ENCODE results near the gene SRSF9.

SRSF9 gene

DNA sequence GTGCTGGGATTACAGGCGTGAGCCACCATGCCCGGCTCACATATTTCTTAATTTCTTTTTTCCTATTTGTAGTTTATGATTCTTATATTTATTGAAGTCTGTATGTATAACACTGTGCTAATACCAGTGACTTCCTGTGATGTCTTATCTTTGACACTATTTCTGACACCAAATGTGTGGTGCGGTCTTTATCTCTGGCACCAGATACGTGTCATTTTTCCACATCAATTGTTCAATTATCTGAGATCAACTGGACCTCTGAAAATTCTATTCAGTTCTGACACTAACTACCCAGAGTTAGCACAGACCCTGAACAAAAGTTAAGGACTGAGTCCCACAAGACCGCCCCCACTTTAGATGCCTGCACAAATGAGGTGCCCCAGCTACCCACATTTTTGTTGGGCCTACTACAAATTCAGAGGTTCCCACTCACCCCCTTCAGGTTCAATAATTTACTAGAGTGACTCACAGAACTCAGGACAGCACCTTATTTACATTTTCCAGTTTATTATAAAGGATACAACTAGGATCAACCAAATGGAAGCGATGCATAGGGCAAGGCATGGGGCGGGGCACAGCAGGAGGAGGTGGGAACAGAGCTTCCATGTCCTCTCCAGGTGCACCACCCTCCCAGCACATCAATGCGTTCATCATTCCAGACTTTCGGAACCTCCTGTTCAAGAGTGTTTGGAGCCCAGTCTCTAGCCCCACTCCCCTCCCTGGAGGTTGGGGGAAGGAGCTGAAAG is 11.6 kb upstream of the SRSF9 start:
- H3K4me3 ChIP-seq (ENCODE audit: control insufficient read depth, low read depth, low read length): no peak overlapping the region
- TF ChIP-seq, protein P1, sequence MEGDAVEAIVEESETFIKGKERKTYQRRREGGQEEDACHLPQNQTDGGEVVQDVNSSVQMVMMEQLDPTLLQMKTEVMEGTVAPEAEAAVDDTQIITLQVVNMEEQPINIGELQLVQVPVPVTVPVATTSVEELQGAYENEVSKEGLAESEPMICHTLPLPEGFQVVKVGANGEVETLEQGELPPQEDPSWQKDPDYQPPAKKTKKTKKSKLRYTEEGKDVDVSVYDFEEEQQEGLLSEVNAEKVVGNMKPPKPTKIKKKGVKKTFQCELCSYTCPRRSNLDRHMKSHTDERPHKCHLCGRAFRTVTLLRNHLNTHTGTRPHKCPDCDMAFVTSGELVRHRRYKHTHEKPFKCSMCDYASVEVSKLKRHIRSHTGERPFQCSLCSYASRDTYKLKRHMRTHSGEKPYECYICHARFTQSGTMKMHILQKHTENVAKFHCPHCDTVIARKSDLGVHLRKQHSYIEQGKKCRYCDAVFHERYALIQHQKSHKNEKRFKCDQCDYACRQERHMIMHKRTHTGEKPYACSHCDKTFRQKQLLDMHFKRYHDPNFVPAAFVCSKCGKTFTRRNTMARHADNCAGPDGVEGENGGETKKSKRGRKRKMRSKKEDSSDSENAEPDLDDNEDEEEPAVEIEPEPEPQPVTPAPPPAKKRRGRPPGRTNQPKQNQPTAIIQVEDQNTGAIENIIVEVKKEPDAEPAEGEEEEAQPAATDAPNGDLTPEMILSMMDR (IDR thresholded peaks at IDR 0.05; ENCODE audit: control insufficient read depth, insufficient read depth, low read depth, low read length, missing control alignments): no peak
- DNase-seq (ENCODE audit: low read depth): no peak

DNA sequence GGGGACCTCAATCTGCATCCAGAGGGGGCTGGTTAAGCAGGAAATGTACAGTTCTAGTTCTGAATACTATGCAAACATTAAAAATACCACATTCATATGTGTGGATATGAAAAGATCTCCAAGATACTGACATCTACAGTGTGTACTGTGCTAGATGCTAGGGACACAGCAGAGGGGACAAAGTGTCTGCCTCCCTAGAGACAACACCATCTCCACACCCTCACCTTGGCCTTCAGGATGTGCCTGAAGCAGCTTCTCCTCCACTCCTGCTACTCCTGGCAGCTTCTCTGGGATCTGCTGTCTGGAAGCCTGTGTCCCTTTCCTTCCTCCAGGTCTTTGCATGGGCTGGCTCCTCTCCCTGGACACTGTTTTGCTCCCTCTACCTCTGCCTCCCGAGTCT is 10.7 kb upstream of the SRSF9 start:
- H3K4me3 ChIP-seq (ENCODE audit: control insufficient read depth, low read depth, low read length): no peak overlapping the region
- DNase-seq (ENCODE audit: low read depth): no peak
- TF ChIP-seq, protein P1 (IDR thresholded peaks at IDR 0.05; ENCODE audit: control insufficient read depth, insufficient read depth, low read depth, low read length, missing control alignments): no peak

DNA sequence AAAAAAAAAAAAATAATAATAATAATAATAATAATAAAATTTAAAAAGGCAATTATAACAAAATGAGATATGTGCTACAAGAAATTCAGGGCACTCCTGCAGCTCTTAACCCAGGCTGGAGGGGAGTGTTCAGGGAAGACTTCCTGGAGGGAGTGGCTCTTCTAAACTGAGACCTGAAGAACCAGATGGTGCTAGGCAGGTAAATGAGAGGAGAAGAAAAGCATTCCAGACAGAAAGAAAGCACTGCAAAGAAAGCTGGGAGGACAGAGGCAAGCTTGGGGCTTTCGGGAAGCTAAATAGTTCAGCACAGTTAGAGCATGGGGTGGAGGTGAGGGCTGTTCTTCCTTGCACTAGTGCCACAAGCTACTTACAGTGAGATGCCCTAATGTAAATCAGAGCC is 9.9 kb upstream of the SRSF9 start:
- no peak for DNase-seq (ENCODE audit: low read depth)
- TF ChIP-seq, protein P1 (IDR thresholded peaks at IDR 0.05; ENCODE audit: control insufficient read depth, insufficient read depth, low read depth, low read length, missing control alignments): no peak
- no peak overlapping the region for H3K4me3 ChIP-seq (ENCODE audit: control insufficient read depth, low read depth, low read length)

DNA sequence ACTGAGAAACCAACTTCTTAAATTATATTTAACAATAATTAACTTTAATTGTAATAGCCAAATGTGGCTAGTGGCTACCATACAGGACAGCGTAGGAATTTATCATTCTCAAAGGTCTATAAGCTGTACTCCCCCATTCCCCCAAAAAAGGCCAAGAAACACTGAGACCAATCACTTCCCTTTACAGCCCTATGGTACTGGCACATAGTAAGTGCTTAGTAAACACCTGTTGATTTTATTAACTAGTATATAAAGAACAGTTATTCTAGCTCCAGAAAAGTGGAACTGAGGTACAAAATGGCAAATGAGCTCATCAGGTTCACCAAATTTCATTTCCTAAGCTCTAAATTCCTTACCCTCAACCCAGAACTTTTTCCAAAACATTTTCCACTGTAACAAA is 6.1 kb upstream of the SRSF9 start:
- no peak overlapping the region for H3K4me3 ChIP-seq (ENCODE audit: control insufficient read depth, low read depth, low read length)
- DNase-seq (ENCODE audit: low read depth): no peak
- TF ChIP-seq, protein P1 (IDR thresholded peaks at IDR 0.05; ENCODE audit: control insufficient read depth, insufficient read depth, low read depth, low read length, missing control alignments): no peak

DNA sequence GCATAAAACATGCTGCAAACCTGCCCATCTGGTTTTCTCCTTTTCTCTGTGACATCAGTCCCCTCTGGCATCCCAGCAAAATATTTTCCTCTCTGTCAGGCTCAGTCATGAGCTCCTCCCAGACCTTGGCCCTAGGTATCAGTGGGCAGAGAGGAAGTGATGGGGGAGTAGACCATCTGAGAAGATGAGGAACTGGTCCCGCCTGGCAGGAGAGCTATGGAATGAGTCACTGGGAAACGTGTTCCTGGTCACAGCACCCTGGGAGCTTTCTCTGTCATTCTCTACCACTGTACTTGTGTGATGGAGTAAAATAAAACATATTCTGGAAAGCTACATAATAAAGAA is 5.0 kb upstream of the SRSF9 start:
- no peak overlapping the region for H3K4me3 ChIP-seq (ENCODE audit: control insufficient read depth, low read depth, low read length)
- TF ChIP-seq, protein P1 (IDR thresholded peaks at IDR 0.05; ENCODE audit: control insufficient read depth, insufficient read depth, low read depth, low read length, missing control alignments): no peak
- DNase-seq (ENCODE audit: low read depth): no peak

DNA sequence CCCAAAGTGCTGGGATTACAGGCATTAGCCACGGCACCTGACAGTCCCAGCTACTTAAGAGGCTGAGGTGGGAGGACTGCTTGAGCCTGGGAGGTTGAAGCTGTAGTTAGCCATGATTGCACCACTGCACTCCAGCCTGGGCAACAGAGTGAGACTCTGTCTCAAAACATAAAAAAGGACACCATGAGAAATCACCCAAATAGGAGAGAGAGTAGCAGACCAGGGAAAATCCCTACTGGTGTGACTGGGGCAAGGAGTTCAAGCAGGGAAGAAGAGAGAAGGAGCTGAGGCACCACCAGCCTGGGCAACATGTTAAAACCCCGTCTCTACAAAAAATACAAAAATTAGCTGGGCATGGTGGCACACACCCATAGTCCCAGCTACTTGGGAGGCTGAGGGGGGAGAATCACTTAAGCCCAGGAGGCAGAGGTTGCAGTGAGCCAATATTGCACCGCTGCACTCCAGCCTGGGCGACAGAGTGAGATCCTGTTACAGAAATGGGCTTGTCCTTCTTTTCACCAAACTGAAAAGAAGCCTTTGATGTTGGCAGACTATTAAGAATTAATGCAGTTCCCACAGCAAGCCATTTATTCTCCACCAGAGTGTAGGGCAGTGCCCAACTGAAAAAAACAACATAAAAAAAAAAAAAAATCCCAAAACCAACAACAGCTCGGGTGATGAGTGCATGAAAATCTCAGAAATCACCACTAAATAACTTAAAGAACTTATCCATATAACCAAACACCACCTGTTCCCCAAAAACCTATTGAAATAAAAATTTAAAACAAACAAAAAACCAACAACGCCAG is 4.5 kb upstream of the SRSF9 start:
- TF ChIP-seq, protein P1 (IDR thresholded peaks at IDR 0.05; ENCODE audit: control insufficient read depth, insufficient read depth, low read depth, low read length, missing control alignments): no peak
- DNase-seq (ENCODE audit: low read depth): no peak
- H3K4me3 ChIP-seq (ENCODE audit: control insufficient read depth, low read depth, low read length): no peak overlapping the region

All from AG09309 (cell line).